Panc1 (cell line): ENCODE results near the gene SH3TC1. TPM values are rescaled to one million over a fixed set of nuclear protein-coding genes. Genes with fewer than 3 reads are reported as not detected.

Experiments used
- ATAC-seq: fragments of 200-7000 bp; cut with Tn5 transposase; 2 replicates; pipeline ENCODE4 v1.9.1; 2020; ENCODE audit warnings: mild to moderate bottlenecking, moderate library complexity
- BruUV-seq: library from RNA; stranded (reverse); fragments of 400-500 nt; replicated peaks from 2 replicates; lab custom pipeline; 2021; lab: Mats Ljungman, UMichigan
- CTCF ChIA-PET: fragments of 300-600 bp; sonication (Branson Sonifier 250); formaldehyde crosslinking; loops from one replicate; lab custom pipeline; 2022; ENCODE audit warnings: antibody characterized with exemption; lab: Charles Lee
- POLR2A ChIA-PET: fragments of 300-600 bp; sonication (Branson Sonifier 250); formaldehyde crosslinking; loops from one replicate; lab custom pipeline; 2022; ENCODE audit warnings: antibody characterized with exemption; lab: Charles Lee
- DNase-seq: peaks from one replicate; pipeline ENCODE4 v3.0.0-alpha.2; 2010; ENCODE audit warnings: low read depth, low spot score
- H3K27ac ChIP-seq: 2 replicates; pipeline ENCODE4 v1.5.1; 2011; ENCODE audit warnings: mild to moderate bottlenecking, low read length, inconsistent platforms
- H3K27me3 ChIP-seq: fragments of 200-500 bp; sonication (Bioruptor generic); 2 replicates; pipeline ENCODE4 v1.6.0; 2014; ENCODE audit warnings: low read length, inconsistent platforms; ENCODE audit not compliant: control insufficient read depth, insufficient read depth
- H3K36me3 ChIP-seq: fragments of 200-500 bp; sonication (Bioruptor generic); 2 replicates; pipeline ENCODE4 v1.5.1; 2014; ENCODE audit warnings: inconsistent platforms, mild to moderate bottlenecking, low read length, moderate library complexity; ENCODE audit not compliant: control insufficient read depth, insufficient read depth
- H3K4me1 ChIP-seq: 2 replicates; pipeline ENCODE4 v1.5.1; 2011; ENCODE audit warnings: inconsistent platforms, mild to moderate bottlenecking, low read length, moderate library complexity; ENCODE audit not compliant: control insufficient read depth, insufficient read depth
- H3K4me3 ChIP-seq, 2 experiments: 2 replicates each; pipeline ENCODE4 v1.5.1; 2011 to 2012; ENCODE audit warnings: low read depth in 2 of 2, low read length in 2 of 2, mild to moderate bottlenecking in 2 of 2, inconsistent platforms in 1 of 2, moderate library complexity in 1 of 2
- H3K9me3 ChIP-seq: fragments of 200-500 bp; sonication (Bioruptor generic); 2 replicates; pipeline ENCODE4 v1.5.1; 2014; ENCODE audit warnings: low read depth, mild to moderate bottlenecking, inconsistent platforms, low read length, moderate library complexity; ENCODE audit not compliant: control insufficient read depth, insufficient read depth
- CTCF ChIP-seq: fragments of 450-650 bp; IDR thresholded peaks from 2 replicates; pipeline ENCODE4 v1.5.1; 2017; ENCODE audit warnings: mild to moderate bottlenecking
- POLR2AphosphoS5 ChIP-seq: IDR thresholded peaks from 2 replicates; pipeline ENCODE4 v1.6.1; 2012; ENCODE audit warnings: mild to moderate bottlenecking, low read depth, low read length, moderate library complexity
- REST ChIP-seq, 2 experiments: IDR thresholded peaks; 2 replicates each; pipeline ENCODE4 v1.6.1; 2011 to 2012; ENCODE audit warnings: low read depth in 2 of 2, control low read depth in 1 of 2, low read length in 1 of 2, mild to moderate bottlenecking in 1 of 2, moderate library complexity in 1 of 2; ENCODE audit not compliant: insufficient read depth in 1 of 2
- SIN3A ChIP-seq: IDR thresholded peaks from 2 replicates; pipeline ENCODE4 v1.6.1; 2012; ENCODE audit warnings: low read depth, mild to moderate bottlenecking, low read length, moderate library complexity, borderline replicate concordance; ENCODE audit not compliant: insufficient read depth
- TCF7L2 ChIP-seq: IDR thresholded peaks from 2 replicates; pipeline ENCODE4 v1.6.1; 2011; ENCODE audit warnings: mild to moderate bottlenecking, low read depth, low read length, inconsistent platforms
- in situ Hi-C: cut with HindIII; loops from 2 replicates; pipeline ENCODE4 v1.10.0; 2016; ENCODE audit warnings: low sequenced_read_pairs, low pct_unique_long_range_greater_than_20kb
- intact Hi-C: fragments of 100-400 bp; cut with micrococcal nuclease; formaldehyde crosslinking; loops from one replicate; pipeline ENCODE4 v1.10.0; 2022; ENCODE audit not compliant: unreplicated experiment
- total RNA-seq: library from RNA; stranded (reverse); gene quantifications from one replicate; pipeline ENCODE4 v1.2.1, GENCODE V29; 2021; ENCODE audit not compliant: unreplicated experiment

SH3TC1 gene
- total RNA-seq, 1 experiment from 2014 or later = 4.5 TPM

GRCh38 chr4:8153441-8153840 is 45.6 kb upstream of the SH3TC1 start:
- Histone ChIP-seq H3K36me3 (no peaks in the 10 kb centered on the region), H3K27ac (no peak overlapping the region), H3K4me3 (no peak overlapping the region), H3K4me1 (peaks cover 3% of the 10 kb centered on the region; the same call in 1 of the 2 replicates), H3K27me3 (no peaks in the 10 kb centered on the region), H3K9me3 (no peaks in the 10 kb centered on the region)
- BruUV-seq = no TSS peak
- ChIA-PET POLR2A (interaction anchor here (0.7 kb wide), 1 partner anchor 76 kb away, joined by 5 read pairs; no protein-coding TSS in a partner anchor), CTCF (no interaction called here)
- ATAC-seq (no peak), DNase-seq (no peak)
- intact Hi-C loops (no loop called here), in situ Hi-C loops (no loop called here)
- TF ChIP-seq CTCF (no peak), REST (IDR thresholded peaks at IDR 0.05; ENCODE audit: insufficient read depth in 1 of 2, low read depth in 2 of 2, low read length in 1 of 2) (no peak), POLR2AphosphoS5 (no peak), SIN3A (no peak), TCF7L2 (no peak)

- TF ChIP-seq TCF7L2 = no peak
- no peak for TF ChIP-seq REST (IDR thresholded peaks at IDR 0.05; ENCODE audit: insufficient read depth in 1 of 2, low read depth in 2 of 2, low read length in 1 of 2)
- TF ChIP-seq CTCF = no peak
- TF ChIP-seq SIN3A = no peak
- no peak for TF ChIP-seq POLR2AphosphoS5
- no TSS peak for BruUV-seq
- in situ Hi-C loops (no loop called here), intact Hi-C loops (no loop called here)
- Histone ChIP-seq H3K9me3 (no peaks in the 10 kb centered on the region), H3K27me3 (no peaks in the 10 kb centered on the region), H3K4me3 (no peak overlapping the region), H3K4me1 (peaks cover 3% of the 10 kb centered on the region; the same call in 1 of the 2 replicates), H3K27ac (no peak overlapping the region), H3K36me3 (no peaks in the 10 kb centered on the region)
- ATAC-seq (no peak), DNase-seq (no peak)
- ChIA-PET POLR2A (no interaction called here), CTCF (no interaction called here)
These were observed 44.0 kb upstream of the SH3TC1 start for GRCh38 chr4:8155048-8155447.
